Endodermal cell (in vitro differentiated cells): ENCODE data around the gene ZNF775. TPM values are rescaled to one million over a fixed set of nuclear protein-coding genes. Genes with fewer than 3 reads are reported as not detected.

Experiments used
- DNase-seq: peaks from one replicate; pipeline ENCODE4 v3.0.0-alpha.2; 2017
- H3K27ac ChIP-seq: 2 replicates; pipeline ENCODE4 v1.5.1; 2013; ENCODE audit warnings: mild to moderate bottlenecking, low read depth, low read length, moderate library complexity
- H3K27me3 ChIP-seq: 2 replicates; pipeline ENCODE4 v1.6.1; 2013; ENCODE audit warnings: mild to moderate bottlenecking, low read length, moderate library complexity; ENCODE audit not compliant: insufficient read depth, control insufficient read depth, poor library complexity, severe bottlenecking
- H3K36me3 ChIP-seq: 2 replicates; pipeline ENCODE4 v1.7.0; 2013; ENCODE audit warnings: mild to moderate bottlenecking, low read length, moderate library complexity; ENCODE audit not compliant: control insufficient read depth, insufficient read depth
- H3K4me1 ChIP-seq: one replicate; pipeline ENCODE4 v1.7.0; 2013; ENCODE audit warnings: low read length; ENCODE audit not compliant: control insufficient read depth, insufficient read depth
- H3K4me3 ChIP-seq: 2 replicates; pipeline ENCODE4 v1.5.1; 2013; ENCODE audit warnings: mild to moderate bottlenecking, low read length, moderate library complexity
- H3K9ac ChIP-seq: 2 replicates; pipeline ENCODE4 v1.6.1; 2013; ENCODE audit warnings: mild to moderate bottlenecking, low read length, moderate library complexity; ENCODE audit not compliant: poor library complexity, severe bottlenecking; ENCODE audit errors: extremely low read depth
- H3K9me3 ChIP-seq: 2 replicates; pipeline ENCODE4 v1.6.1; 2013; ENCODE audit warnings: mild to moderate bottlenecking, low read length, moderate library complexity; ENCODE audit not compliant: control insufficient read depth
- H3K27ac Mint-ChIP-seq: 2 replicates; pipeline ENCODE4 v1.8.0; 2020; ENCODE audit warnings: mixed read lengths
- H3K27me3 Mint-ChIP-seq: 2 replicates; pipeline ENCODE4 v1.8.0; 2021; ENCODE audit warnings: mild to moderate bottlenecking, mixed read lengths; ENCODE audit not compliant: insufficient read depth
- H3K36me3 Mint-ChIP-seq: 2 replicates; pipeline ENCODE4 v1.8.0; 2020; ENCODE audit warnings: low read depth, mixed read lengths
- H3K4me1 Mint-ChIP-seq: 2 replicates; pipeline ENCODE4 v1.8.0; 2020; ENCODE audit warnings: mixed read lengths
- H3K4me3 Mint-ChIP-seq: 2 replicates; pipeline ENCODE4 v1.8.0; 2020; ENCODE audit warnings: mild to moderate bottlenecking, moderate library complexity, mixed read lengths
- H3K9me3 Mint-ChIP-seq: 2 replicates; pipeline ENCODE4 v1.8.0; 2020; ENCODE audit warnings: mild to moderate bottlenecking, mixed read lengths
- CTCF ChIP-seq: fragments of 200-600 bp; sonication (generic); conservative IDR thresholded peaks from 2 replicates; pipeline ENCODE4 v1.5.0; 2021; ENCODE audit warnings: antibody characterized with exemption, mild to moderate bottlenecking
- WGBS, 2 experiments: methylation state at CpG; one replicate each; pipeline versions ENCODE4 v1.1.5 to v1.1.7; 2013; ENCODE audit warnings: missing lambda C conversion rate in 2 of 2, mixed read lengths in 1 of 2; ENCODE audit not compliant: insufficient coverage in 1 of 2, insufficient read length in 1 of 2; 5-methylcytosine and 5-hydroxymethylcytosine counted together
- total RNA-seq, 2 donors: library from RNA; stranded (reverse); fragmentation: NEBNext Ultra II Directional in 1 of 2; extraction: Animal tissue kit (Norgen Biotek cat#: 25700) in 1 of 2; gene quantifications; 2 replicates in 1 of 2; 3 replicates in 1 of 2; pipeline ENCODE4 v1.2.1, GENCODE V29; 2021

The ZNF775 gene
- total RNA-seq, 2 donors from 2014 or later = 10.0 to 11.3 TPM

- H3K36me3 Mint-ChIP-seq = peaks cover 3% of the 10 kb centered on the region
- no peak overlapping the region for H3K4me3 Mint-ChIP-seq
- Histone ChIP-seq H3K9me3 (no peaks in the 10 kb centered on the region), H3K9ac (no peak overlapping the region), H3K36me3 (no peaks in the 10 kb centered on the region), H3K4me1 (peaks cover 8% of the 10 kb centered on the region), H3K27me3 (no peaks in the 10 kb centered on the region), H3K27ac (no peak overlapping the region), H3K4me3 (no peak overlapping the region)
- no peaks in the 10 kb centered on the region for H3K9me3 Mint-ChIP-seq
- 95 to 97% methylated on average over 56 to 91 of the region's 91 CpGs for WGBS, 2 experiments
- H3K27ac Mint-ChIP-seq = no peak overlapping the region
- H3K4me1 Mint-ChIP-seq = peaks cover 26% of the 10 kb centered on the region
- H3K27me3 Mint-ChIP-seq = peaks cover 1% of the 10 kb centered on the region
- peak; percentile 48 for DNase-seq
- TF ChIP-seq CTCF = no peak
Observed at GRCh38 chr7:150407588-150408392, 28.7 kb downstream of the ZNF775 start.

GRCh38 chr7:150408393-150409299 is 29.5 kb downstream of the ZNF775 start:
- no peak overlapping the region for H3K27ac Mint-ChIP-seq
- TF ChIP-seq CTCF = no peak
- no peaks in the 10 kb centered on the region for H3K36me3 ChIP-seq
- no peak overlapping the region for H3K9ac ChIP-seq
- H3K4me1 ChIP-seq = peaks cover 8% of the 10 kb centered on the region
- H3K4me3 ChIP-seq = no peak overlapping the region
- peaks cover 3% of the 10 kb centered on the region for H3K36me3 Mint-ChIP-seq
- H3K9me3 ChIP-seq = no peaks in the 10 kb centered on the region
- H3K27ac ChIP-seq = no peak overlapping the region
- 91 to 96% methylated on average over 9 to 21 of the region's 22 CpGs for WGBS, 2 experiments
- H3K9me3 Mint-ChIP-seq = no peaks in the 10 kb centered on the region
- peaks cover 26% of the 10 kb centered on the region for H3K4me1 Mint-ChIP-seq
- DNase-seq = no peak
- H3K27me3 Mint-ChIP-seq = peaks cover 1% of the 10 kb centered on the region
- H3K27me3 ChIP-seq = no peaks in the 10 kb centered on the region
- no peak overlapping the region for H3K4me3 Mint-ChIP-seq

- 89 to 90% methylated on average over 9 to 10 of the region's 10 CpGs for WGBS, 2 experiments
- Histone ChIP-seq H3K27ac (no peak overlapping the region), H3K9me3 (no peaks in the 10 kb centered on the region), H3K36me3 (no peaks in the 10 kb centered on the region), H3K27me3 (no peaks in the 10 kb centered on the region), H3K9ac (no peak overlapping the region), H3K4me1 (peaks cover 4% of the 10 kb centered on the region), H3K4me3 (no peak overlapping the region)
- peak; percentile 28 for DNase-seq
- H3K27ac Mint-ChIP-seq = no peak overlapping the region
- H3K36me3 Mint-ChIP-seq = peaks cover 3% of the 10 kb centered on the region
- H3K27me3 Mint-ChIP-seq = peaks cover 1% of the 10 kb centered on the region
- no peak for TF ChIP-seq CTCF
- H3K9me3 Mint-ChIP-seq = no peaks in the 10 kb centered on the region
- peaks cover 19% of the 10 kb centered on the region for H3K4me1 Mint-ChIP-seq
- no peak overlapping the region for H3K4me3 Mint-ChIP-seq
Observed at GRCh38 chr7:150409300-150410030, 30.3 kb downstream of the ZNF775 start.
